NCI-H146 treated with DMSO at 0.1 percent for 48 hours (cell line): ENCODE data around the gene RBBP8NL.

Experiments
- DNase-seq: peaks from one replicate; lab custom pipeline; 2025; ENCODE audit not compliant: unreplicated experiment; lab: John Stamatoyannopoulos, UW

Gene RBBP8NL

GRCh38 chr20:62408640-62409039 is 18.7 kb downstream of the RBBP8NL start:
- DNase-seq: no peak

- DNase-seq: no peak
These were observed 19.3 kb downstream of the RBBP8NL start for GRCh38 chr20:62408055-62408454.

- DNase-seq: peak; percentile 78
These were observed 19.9 kb downstream of the RBBP8NL start, which contains the start of gene CABLES2 for GRCh38 chr20:62407221-62407992. TSS of gene CABLES2 (minus strand) at chr20:62407285. CDS start at chr20:62407276, 9 bp downstream.

- no peak for DNase-seq
These were observed 20.6 kb downstream of the RBBP8NL start for GRCh38 chr20:62406635-62407176.

- DNase-seq: no peak
These were observed 21.3 kb downstream of the RBBP8NL start for GRCh38 chr20:62405981-62406513.

GRCh38 chr20:62405108-62405980 is 22.0 kb downstream of the RBBP8NL start:
- no peak for DNase-seq

GRCh38 chr20:62404761-62405107 is 22.6 kb downstream of the RBBP8NL start:
- DNase-seq: no peak

- no peak for DNase-seq
These were observed 23.1 kb downstream of the RBBP8NL start for GRCh38 chr20:62404112-62404665.

- DNase-seq: no peak
These were observed 24.0 kb downstream of the RBBP8NL start for GRCh38 chr20:62403331-62403730.

- no peak for DNase-seq
These were observed 24.7 kb downstream of the RBBP8NL start for GRCh38 chr20:62402456-62403150.

GRCh38 chr20:62401331-62401779 is 26.0 kb downstream of the RBBP8NL start:
- DNase-seq: no peak

GRCh38 chr20:62400541-62400940 is 26.8 kb downstream of the RBBP8NL start:
- no peak for DNase-seq

- peak; percentile 32 for DNase-seq
These were observed 27.3 kb downstream of the RBBP8NL start for GRCh38 chr20:62400021-62400420.

- DNase-seq: no peak
These were observed 29.1 kb downstream of the RBBP8NL start for GRCh38 chr20:62398120-62398821.

GRCh38 chr20:62396367-62397239 is 30.7 kb downstream of the RBBP8NL start:
- no peak for DNase-seq

GRCh38 chr20:62395311-62396242 is 31.8 kb downstream of the RBBP8NL start:
- no peak for DNase-seq

GRCh38 chr20:62394248-62395245 is 32.8 kb downstream of the RBBP8NL start:
- no peak for DNase-seq
